C4-2B (cell line): Measurements from ENCODE around the gene SPG11.
"Not testable (repeated sequence)": the region's sequence is repeated elsewhere in the genome, so short reads cannot be mapped to it uniquely, and the experiment has no call there.

Experiments
- ZFX ChIP-seq: fragments of 450-650 bp; IDR thresholded peaks from 2 replicates; pipeline ENCODE4 v1.6.1; 2017
- TF ChIP-seq, protein P1 (sequence below): fragments of 450-650 bp; conservative IDR thresholded peaks from 2 replicates; pipeline ENCODE4 v1.5.1; 2017; ENCODE audit warnings: mild to moderate bottlenecking

DNA sequence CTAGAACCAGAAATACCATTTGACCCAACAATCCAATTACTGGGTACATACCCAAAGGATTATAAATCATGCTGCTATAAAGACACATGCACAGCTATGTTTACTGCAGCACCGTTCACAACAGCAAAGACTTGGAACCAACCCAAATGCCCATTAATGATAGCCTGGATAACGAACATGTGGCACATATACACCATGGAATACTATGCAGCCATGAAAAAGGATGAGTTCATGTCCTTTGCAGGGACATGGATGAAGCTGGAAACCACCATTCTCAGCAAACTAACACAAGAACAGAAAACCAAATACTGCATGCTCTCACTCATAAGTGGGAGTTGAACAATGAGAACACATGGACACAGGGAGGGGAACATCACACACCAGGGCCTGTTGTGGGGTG lies 25.9 kb upstream of the SPG11 start:
- TF ChIP-seq, protein P1, sequence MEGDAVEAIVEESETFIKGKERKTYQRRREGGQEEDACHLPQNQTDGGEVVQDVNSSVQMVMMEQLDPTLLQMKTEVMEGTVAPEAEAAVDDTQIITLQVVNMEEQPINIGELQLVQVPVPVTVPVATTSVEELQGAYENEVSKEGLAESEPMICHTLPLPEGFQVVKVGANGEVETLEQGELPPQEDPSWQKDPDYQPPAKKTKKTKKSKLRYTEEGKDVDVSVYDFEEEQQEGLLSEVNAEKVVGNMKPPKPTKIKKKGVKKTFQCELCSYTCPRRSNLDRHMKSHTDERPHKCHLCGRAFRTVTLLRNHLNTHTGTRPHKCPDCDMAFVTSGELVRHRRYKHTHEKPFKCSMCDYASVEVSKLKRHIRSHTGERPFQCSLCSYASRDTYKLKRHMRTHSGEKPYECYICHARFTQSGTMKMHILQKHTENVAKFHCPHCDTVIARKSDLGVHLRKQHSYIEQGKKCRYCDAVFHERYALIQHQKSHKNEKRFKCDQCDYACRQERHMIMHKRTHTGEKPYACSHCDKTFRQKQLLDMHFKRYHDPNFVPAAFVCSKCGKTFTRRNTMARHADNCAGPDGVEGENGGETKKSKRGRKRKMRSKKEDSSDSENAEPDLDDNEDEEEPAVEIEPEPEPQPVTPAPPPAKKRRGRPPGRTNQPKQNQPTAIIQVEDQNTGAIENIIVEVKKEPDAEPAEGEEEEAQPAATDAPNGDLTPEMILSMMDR = not testable (repeated sequence)
- TF ChIP-seq ZFX = not testable (repeated sequence)
